NOMO-1 treated with DMSO at 0.1 percent for 48 hours (cell line): ENCODE measurements around the gene TTLL11.

ENCODE experiments used
- DNase-seq: peaks from one replicate; lab custom pipeline; 2025; ENCODE audit not compliant: unreplicated experiment; lab: John Stamatoyannopoulos, UW

The TTLL11 gene

GRCh38 chr9:121778252-121779225 is 314.6 kb downstream of the TTLL11 start:
- DNase-seq = no peak

GRCh38 chr9:121776739-121777637 is 316.1 kb downstream of the TTLL11 start:
- no peak for DNase-seq

GRCh38 chr9:121776001-121776738 is 316.9 kb downstream of the TTLL11 start:
- no peak for DNase-seq

GRCh38 chr9:121774715-121775613 is 318.1 kb downstream of the TTLL11 start:
- DNase-seq = no peak

- DNase-seq = no peak
Measured at GRCh38 chr9:121773954-121774714, 319.0 kb downstream of the TTLL11 start.

GRCh38 chr9:121773286-121773953 is 319.7 kb downstream of the TTLL11 start:
- no peak for DNase-seq

- no peak for DNase-seq
Measured at GRCh38 chr9:121772600-121773285, 320.4 kb downstream of the TTLL11 start.
